WTC11 (cell line): ENCODE data around the gene ZC3H8. TPM values are rescaled to one million over a fixed set of nuclear protein-coding genes. Genes with fewer than 3 reads are reported as not detected.

Source experiments
- ATAC-seq: fragments of 200-7000 bp; cut with Tn5 transposase; 2 replicates; pipeline ENCODE4 v1.10.0; 2021; ENCODE audit warnings: mild to moderate bottlenecking, moderate library complexity
- CTCF ChIA-PET: fragments of 300-600 bp; sonication (Branson Sonifier 250); formaldehyde crosslinking; loops from one replicate; lab custom pipeline; 2021; ENCODE audit warnings: antibody characterized with exemption; lab: Charles Lee
- POLR2A ChIA-PET: fragments of 350-600 bp; sonication (Branson Sonifier 250); formaldehyde crosslinking; loops from one replicate; lab custom pipeline; 2021; ENCODE audit warnings: antibody characterized with exemption; lab: Charles Lee
- DNase-seq: peaks from one replicate; pipeline ENCODE4 v3.0.0; 2021; ENCODE audit warnings: low spot score
- H3K27ac Mint-ChIP-seq: 2 replicates; pipeline ENCODE4 v1.8.0; 2021; ENCODE audit warnings: mixed read lengths
- H3K27me3 Mint-ChIP-seq: 2 replicates; pipeline ENCODE4 v1.8.0; 2021; ENCODE audit warnings: low read depth, mild to moderate bottlenecking, moderate library complexity, mixed read lengths
- H3K36me3 Mint-ChIP-seq: 2 replicates; pipeline ENCODE4 v1.8.0; 2021; ENCODE audit warnings: mixed read lengths
- H3K4me1 Mint-ChIP-seq: 2 replicates; pipeline ENCODE4 v1.8.0; 2022; ENCODE audit warnings: mixed read lengths
- H3K4me3 Mint-ChIP-seq: 2 replicates; pipeline ENCODE4 v1.8.0; 2021; ENCODE audit warnings: mild to moderate bottlenecking, moderate library complexity, mixed read lengths
- H3K9me3 Mint-ChIP-seq: 2 replicates; pipeline ENCODE4 v1.8.0; 2021; ENCODE audit warnings: mixed read lengths
- ATF1 ChIP-seq: sonication (generic); formaldehyde crosslinking; IDR thresholded peaks from 2 replicates; pipeline ENCODE4 v1.8.1; 2023; ENCODE audit warnings: mild to moderate bottlenecking, moderate library complexity, missing genetic modification reagents
- ATF2 ChIP-seq: sonication (generic); formaldehyde crosslinking; IDR thresholded peaks from 2 replicates; pipeline ENCODE4 v1.8.1; 2022; ENCODE audit warnings: low read depth, missing genetic modification reagents, borderline replicate concordance
- CTCF ChIP-seq: fragments of 200-600 bp; IDR thresholded peaks from 2 replicates; pipeline ENCODE4 v1.8.0; 2022; ENCODE audit warnings: antibody characterized with exemption
- E2F1 ChIP-seq: sonication (generic); formaldehyde crosslinking; IDR thresholded peaks from 2 replicates; pipeline ENCODE4 v1.8.0; 2022; ENCODE audit warnings: mild to moderate bottlenecking, missing genetic modification reagents
- E2F4 ChIP-seq: sonication (generic); formaldehyde crosslinking; IDR thresholded peaks from 2 replicates; pipeline ENCODE4 v1.8.1; 2022; ENCODE audit warnings: low read depth, mild to moderate bottlenecking, moderate library complexity, missing genetic modification reagents, borderline replicate concordance
- E2F5 ChIP-seq: sonication (generic); formaldehyde crosslinking; IDR thresholded peaks from 2 replicates; pipeline ENCODE4 v1.8.1; 2022; ENCODE audit warnings: mild to moderate bottlenecking, moderate library complexity, missing genetic modification reagents
- FOXP4 ChIP-seq: sonication (generic); formaldehyde crosslinking; IDR thresholded peaks from 2 replicates; pipeline ENCODE4 v1.8.0; 2022; ENCODE audit warnings: mild to moderate bottlenecking, missing genetic modification reagents
- GRHL2 ChIP-seq: fragments of 250-450 bp; sonication (Bioruptor Pico); IDR thresholded peaks from 2 replicates; pipeline ENCODE4 v1.8.0; 2022; ENCODE audit warnings: mild to moderate bottlenecking, moderate library complexity; ENCODE audit not compliant: insufficient replicate concordance, severe bottlenecking
- JAZF1 ChIP-seq: fragments of 250-450 bp; sonication (Bioruptor Pico); IDR thresholded peaks from 2 replicates; pipeline ENCODE4 v1.9.0; 2021; ENCODE audit warnings: moderate library complexity, mild to moderate bottlenecking, inconsistent platforms
- KAT7 ChIP-seq: sonication (generic); formaldehyde crosslinking; IDR thresholded peaks from 2 replicates; pipeline ENCODE4 v1.8.1; 2023; ENCODE audit warnings: missing genetic modification reagents, mild to moderate bottlenecking, borderline replicate concordance
- MAX ChIP-seq: sonication (generic); formaldehyde crosslinking; IDR thresholded peaks from 2 replicates; pipeline ENCODE4 v1.8.0; 2022; ENCODE audit warnings: mild to moderate bottlenecking, missing genetic modification reagents
- MYBL2 ChIP-seq: sonication (generic); formaldehyde crosslinking; IDR thresholded peaks from 2 replicates; pipeline ENCODE4 v1.8.1; 2023; ENCODE audit warnings: mild to moderate bottlenecking, moderate library complexity, missing genetic modification reagents
- NFE2L1 ChIP-seq: sonication (generic); formaldehyde crosslinking; IDR thresholded peaks from 2 replicates; pipeline ENCODE4 v1.8.1; 2023; ENCODE audit warnings: missing genetic modification reagents
- NR3C1 ChIP-seq: sonication (generic); formaldehyde crosslinking; conservative IDR thresholded peaks from 2 replicates; pipeline ENCODE4 v1.8.1; 2023; ENCODE audit warnings: low read depth, mild to moderate bottlenecking, missing genetic modification reagents
- SOX15 ChIP-seq: fragments of 250-450 bp; sonication (Bioruptor Pico); IDR thresholded peaks from 2 replicates; pipeline ENCODE4 v1.9.0; 2021; ENCODE audit warnings: mild to moderate bottlenecking
- TEAD1 ChIP-seq: sonication (generic); formaldehyde crosslinking; IDR thresholded peaks from 2 replicates; pipeline ENCODE4 v1.8.0; 2022; ENCODE audit warnings: mild to moderate bottlenecking, missing genetic modification reagents
- ZBTB43 ChIP-seq: sonication (generic); formaldehyde crosslinking; IDR thresholded peaks from 2 replicates; pipeline ENCODE4 v1.8.1; 2023; ENCODE audit warnings: mild to moderate bottlenecking, missing genetic modification reagents
- ZNF219 ChIP-seq: sonication (generic); formaldehyde crosslinking; IDR thresholded peaks from 2 replicates; pipeline ENCODE4 v1.8.0; 2023; ENCODE audit warnings: missing genetic modification reagents, mild to moderate bottlenecking, borderline replicate concordance
- ZNF317 ChIP-seq: sonication (generic); formaldehyde crosslinking; IDR thresholded peaks from 2 replicates; pipeline ENCODE4 v1.8.1; 2023; ENCODE audit warnings: low read depth, mild to moderate bottlenecking, moderate library complexity, missing genetic modification reagents, borderline replicate concordance
- ZNF532 ChIP-seq: fragments of 250-450 bp; sonication (Bioruptor Pico); IDR thresholded peaks from 2 replicates; pipeline ENCODE4 v1.9.0; 2021; ENCODE audit warnings: mild to moderate bottlenecking, borderline replicate concordance
- ZNF671 ChIP-seq: fragments of 250-450 bp; sonication (Bioruptor Pico); IDR thresholded peaks from 2 replicates; pipeline ENCODE4 v1.8.0; 2021; ENCODE audit warnings: mild to moderate bottlenecking
- total RNA-seq: library from RNA; stranded (reverse); gene quantifications from 3 replicates; pipeline ENCODE4 v1.2.3, GENCODE V29; 2021

ZC3H8 gene
- total RNA-seq, 1 experiment from 2014 or later: 5.7 TPM

- TF ChIP-seq SOX15 (CRISPR knock-in tag) (no peak), ATF1 (CRISPR knock-in tag) (no peak), E2F5 (CRISPR knock-in tag) (no peak), FOXP4 (no peak), ZNF317 (CRISPR knock-in tag) (no peak), ATF2 (CRISPR knock-in tag) (no peak), ZNF671 (CRISPR knock-in tag) (no peak), ZBTB43 (CRISPR knock-in tag) (no peak), CTCF (no peak), MYBL2 (CRISPR knock-in tag) (no peak)
- H3K9me3 Mint-ChIP-seq: no peaks in the 10 kb centered on the region
- H3K36me3 Mint-ChIP-seq: no peaks in the 10 kb centered on the region
- ChIA-PET POLR2A (no interaction called here), CTCF (no interaction called here)
- H3K4me3 Mint-ChIP-seq: no peak overlapping the region
- no peak for DNase-seq
- no peaks in the 10 kb centered on the region for H3K27me3 Mint-ChIP-seq
- no peak for ATAC-seq
- H3K27ac Mint-ChIP-seq: no peak overlapping the region
- no peaks in the 10 kb centered on the region for H3K4me1 Mint-ChIP-seq
Observed at GRCh38 chr2:112162956-112163355, 91.9 kb downstream of the ZC3H8 start.

GRCh38 chr2:112162341-112162740, 92.5 kb downstream of the ZC3H8 start:
- CTCF ChIA-PET: no interaction called here
- DNase-seq (no peak), ATAC-seq (no peak)
- no peak overlapping the region for H3K27ac Mint-ChIP-seq
- POLR2A ChIA-PET: no interaction called here
- no peaks in the 10 kb centered on the region for H3K4me1 Mint-ChIP-seq
- H3K4me3 Mint-ChIP-seq: no peak overlapping the region
- H3K36me3 Mint-ChIP-seq: no peaks in the 10 kb centered on the region
- no peaks in the 10 kb centered on the region for H3K9me3 Mint-ChIP-seq
- no peaks in the 10 kb centered on the region for H3K27me3 Mint-ChIP-seq
- TF ChIP-seq KAT7 (CRISPR knock-in tag) (no peak), ZNF532 (CRISPR knock-in tag) (no peak), NFE2L1 (CRISPR knock-in tag) (no peak), GRHL2 (CRISPR knock-in tag) (no peak), E2F4 (CRISPR knock-in tag) (no peak), E2F1 (no peak), TEAD1 (CRISPR knock-in tag) (no peak), MAX (no peak), JAZF1 (CRISPR knock-in tag) (no peak), ZNF219 (no peak), NR3C1 (CRISPR knock-in tag) (no peak)
